HepG2 (cell line): Measurements from ENCODE around the gene OXSM. TPM values are rescaled to one million over a fixed set of nuclear protein-coding genes. Genes with fewer than 3 reads are reported as not detected.

ENCODE experiments used
- ADNP ChIP-seq: sonication (generic); formaldehyde crosslinking; IDR thresholded peaks from 2 replicates; pipeline ENCODE4 v1.4.0; 2020; ENCODE audit warnings: missing genetic modification reagents
- ASH2L ChIP-seq: fragments of 300-600, 200-600 bp; sonication (generic); IDR thresholded peaks from 2 replicates; pipeline ENCODE4 v1.7.0; 2017; ENCODE audit warnings: low read depth, mild to moderate bottlenecking, moderate library complexity, mixed read lengths, low read length; ENCODE audit not compliant: insufficient read length
- ATF7-NPFF ChIP-seq: sonication (generic); formaldehyde crosslinking; IDR thresholded peaks from 2 replicates; pipeline ENCODE4 v1.8.1; 2023; ENCODE audit warnings: mild to moderate bottlenecking, low read depth, missing genetic modification reagents, moderate library complexity
- BRD4 ChIP-seq: sonication (generic); formaldehyde crosslinking; IDR thresholded peaks from 2 replicates; pipeline ENCODE4 v1.4.0; 2020; ENCODE audit warnings: missing genetic modification reagents
- JUN ChIP-seq: sonication (generic); formaldehyde crosslinking; IDR thresholded peaks from 2 replicates; pipeline ENCODE4 v1.4.0; 2020; ENCODE audit warnings: mild to moderate bottlenecking, missing genetic modification reagents
- KDM5B ChIP-seq: sonication (generic); formaldehyde crosslinking; IDR thresholded peaks from 2 replicates; pipeline ENCODE4 v1.4.0; 2020; ENCODE audit warnings: missing genetic modification reagents, mild to moderate bottlenecking, borderline replicate concordance
- NFE2L1 ChIP-seq: sonication (generic); formaldehyde crosslinking; IDR thresholded peaks from 2 replicates; pipeline ENCODE4 v1.4.0; 2020; ENCODE audit warnings: missing genetic modification reagents, mild to moderate bottlenecking, borderline replicate concordance
- NR2F2 ChIP-seq: IDR thresholded peaks from 2 replicates; pipeline ENCODE4 v1.6.1; 2012; ENCODE audit warnings: low read depth, inconsistent platforms, borderline replicate concordance
- RAD51 ChIP-seq: fragments of 450-650 bp; IDR thresholded peaks from 2 replicates; pipeline ENCODE4 v1.6.1; 2016; ENCODE audit warnings: borderline replicate concordance
- RBM22 ChIP-seq: fragments of 200-400 bp; formaldehyde crosslinking; optimal IDR thresholded peaks from 2 replicates; pipeline ENCODE3; 2017; ENCODE audit warnings: mild to moderate bottlenecking, low read length, moderate library complexity
- SP5 ChIP-seq: IDR thresholded peaks from 2 replicates; pipeline ENCODE4 v1.6.1; 2016; ENCODE audit warnings: low read depth, borderline replicate concordance
- ZBTB8A ChIP-seq: sonication (generic); formaldehyde crosslinking; IDR thresholded peaks from 2 replicates; pipeline ENCODE4 v1.4.0; 2020; ENCODE audit warnings: mild to moderate bottlenecking, low read depth, missing genetic modification reagents, borderline replicate concordance
- ZEB1 ChIP-seq: IDR thresholded peaks from 2 replicates; pipeline ENCODE4 v1.6.1; 2012; ENCODE audit warnings: mild to moderate bottlenecking, low read depth, inconsistent platforms; ENCODE audit not compliant: insufficient replicate concordance
- ZFP37 ChIP-seq: sonication (generic); formaldehyde crosslinking; IDR thresholded peaks from 2 replicates; pipeline ENCODE4 v1.4.0; 2020; ENCODE audit warnings: missing genetic modification reagents, borderline replicate concordance
- ZNF331 ChIP-seq: sonication (generic); formaldehyde crosslinking; IDR thresholded peaks from 2 replicates; pipeline ENCODE4 v1.4.0; 2020; ENCODE audit warnings: missing genetic modification reagents
- ZNF34 ChIP-seq: sonication (generic); formaldehyde crosslinking; IDR thresholded peaks from 2 replicates; pipeline ENCODE4 v1.4.0; 2020; ENCODE audit warnings: mild to moderate bottlenecking, missing genetic modification reagents, borderline replicate concordance
- ZNF616 ChIP-seq: sonication (generic); formaldehyde crosslinking; IDR thresholded peaks from 2 replicates; pipeline ENCODE4 v1.5.0; 2020; ENCODE audit warnings: low read depth, mild to moderate bottlenecking, missing genetic modification reagents
- ZNF724P ChIP-seq: sonication (generic); formaldehyde crosslinking; IDR thresholded peaks from 2 replicates; pipeline ENCODE4 v1.8.0; 2022; ENCODE audit warnings: missing genetic modification reagents, borderline replicate concordance
- ZNF850 ChIP-seq: sonication (generic); formaldehyde crosslinking; conservative IDR thresholded peaks from 2 replicates; pipeline ENCODE4 v1.9.0; 2021; ENCODE audit warnings: mild to moderate bottlenecking, missing genetic modification reagents
- polyA plus RNA-seq, 8 experiments: library from polyadenylated mRNA; depleted of rRNA in 3 of 8; stranded (reverse) in 7 of 8; unstranded in 1 of 8; fragments of >200 nt; fragmentation: Illumina TruSeq in 4 of 8; extraction: Trizol in 4 of 8; gene quantifications; 2 replicates each; pipeline versions ENCODE4 v1.2.1 to v1.2.3, GENCODE V29; 2011 to 2016; ENCODE audit warnings: low read depth in 4 of 8, missing spikeins in 1 of 8, mixed read lengths in 1 of 8; ENCODE audit not compliant: insufficient read depth in 1 of 8
- total RNA-seq, 5 experiments: library from RNA; depleted of rRNA; stranded (reverse); fragments of >200 nt; fragmentation: Illumina TruSeq; extraction: Trizol; gene quantifications; 2 replicates each; pipeline ENCODE4 v1.2.3, GENCODE V29; 2016; ENCODE audit warnings: low read depth in 1 of 5
- TF ChIP-seq, protein P1 (sequence below): sonication (generic); formaldehyde crosslinking; IDR thresholded peaks from 2 replicates; pipeline ENCODE4 v1.8.0; 2022; ENCODE audit warnings: missing genetic modification reagents, mild to moderate bottlenecking, inconsistent platforms, borderline replicate concordance
- TF ChIP-seq, protein P2 (sequence below): sonication (generic); formaldehyde crosslinking; IDR thresholded peaks from 2 replicates; pipeline ENCODE4 v1.4.0; 2020; ENCODE audit warnings: missing genetic modification reagents
- TF ChIP-seq, protein P3 (sequence below): sonication (generic); formaldehyde crosslinking; IDR thresholded peaks from 2 replicates; pipeline ENCODE4 v1.5.0; 2020; ENCODE audit warnings: mild to moderate bottlenecking, missing genetic modification reagents, borderline replicate concordance
- TF ChIP-seq, protein P4 (sequence below): IDR thresholded peaks from 2 replicates; pipeline ENCODE4 v1.6.1; 2016; ENCODE audit warnings: control low read depth

OXSM gene
- total and polyA plus RNA-seq, 2 of the 13 experiments (the other 11 are each of a cell fraction or from before 2014, with no cell fraction given) = 18.2 to 34.4 TPM

DNA sequence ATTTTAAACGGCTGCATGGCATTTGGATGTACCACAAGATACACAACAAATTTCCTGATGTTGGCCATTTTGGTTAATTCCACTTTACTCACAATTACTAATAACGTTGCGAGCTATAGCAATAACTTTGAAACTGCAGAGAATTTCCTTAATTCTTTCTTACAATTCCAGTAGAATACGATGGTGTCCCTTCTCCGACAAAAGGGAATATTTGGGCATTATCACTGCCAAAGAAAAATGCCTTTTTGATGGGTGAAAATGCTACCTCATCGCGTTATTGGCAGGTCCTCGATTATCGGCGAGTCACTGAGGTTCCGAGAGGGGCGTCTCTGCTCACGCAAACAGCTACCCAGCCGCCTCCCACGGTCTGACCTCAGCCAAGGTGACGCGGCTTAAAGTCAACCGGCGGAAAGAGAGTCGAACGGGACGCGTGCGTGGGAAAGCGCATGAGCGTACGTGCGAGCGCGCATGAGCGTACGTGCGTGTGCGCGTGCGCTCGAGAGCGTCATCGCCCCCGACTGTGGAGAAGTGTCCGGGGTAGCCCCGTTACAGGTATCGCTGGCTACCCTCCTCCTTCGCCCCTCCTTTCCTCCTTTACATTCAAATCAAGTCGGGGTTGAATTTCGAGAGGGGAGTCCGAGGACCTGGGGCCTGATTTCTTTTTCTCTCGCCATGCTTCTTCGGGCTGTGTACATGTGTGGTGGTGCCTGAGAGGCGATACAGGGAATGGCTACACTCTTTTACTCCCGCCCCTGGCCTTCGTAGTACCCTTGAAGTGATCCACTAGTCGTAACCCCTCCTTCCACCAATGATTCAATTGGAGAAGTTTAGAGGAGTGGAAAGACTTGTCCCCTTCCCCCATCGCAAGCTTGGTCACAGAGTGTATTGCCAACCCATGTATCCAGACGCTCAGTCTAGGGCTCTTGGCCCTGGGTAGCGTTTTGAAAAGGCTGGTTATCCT, at the start of gene OXSM (continued):
- TF ChIP-seq, protein P1, sequence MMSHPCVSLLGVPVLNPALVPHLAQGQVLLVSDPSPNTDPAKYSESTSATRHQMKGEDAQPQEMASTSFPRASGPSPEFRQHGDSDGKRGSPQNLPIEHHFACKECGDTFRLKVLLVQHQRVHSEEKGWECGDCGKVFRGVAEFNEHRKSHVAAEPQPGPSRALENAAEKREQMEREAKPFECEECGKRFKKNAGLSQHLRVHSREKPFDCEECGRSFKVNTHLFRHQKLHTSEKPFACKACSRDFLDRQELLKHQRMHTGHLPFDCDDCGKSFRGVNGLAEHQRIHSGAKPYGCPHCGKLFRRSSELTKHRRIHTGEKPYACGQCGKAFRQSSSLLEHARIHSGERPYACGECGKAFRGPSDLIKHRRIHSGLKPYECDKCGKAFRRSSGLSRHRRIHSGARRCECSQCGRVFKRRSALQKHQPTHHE (CRISPR knock-in tag) = peak; percentile 97
- TF ChIP-seq NR2F2 = no peak
- no peak for TF ChIP-seq NFE2L1
- peak; percentile 89 for TF ChIP-seq ASH2L
- TF ChIP-seq SP5 (CRISPR knock-in tag) = peak; percentile 44; the same call in 1 of the 2 replicates
- TF ChIP-seq, protein P2, sequence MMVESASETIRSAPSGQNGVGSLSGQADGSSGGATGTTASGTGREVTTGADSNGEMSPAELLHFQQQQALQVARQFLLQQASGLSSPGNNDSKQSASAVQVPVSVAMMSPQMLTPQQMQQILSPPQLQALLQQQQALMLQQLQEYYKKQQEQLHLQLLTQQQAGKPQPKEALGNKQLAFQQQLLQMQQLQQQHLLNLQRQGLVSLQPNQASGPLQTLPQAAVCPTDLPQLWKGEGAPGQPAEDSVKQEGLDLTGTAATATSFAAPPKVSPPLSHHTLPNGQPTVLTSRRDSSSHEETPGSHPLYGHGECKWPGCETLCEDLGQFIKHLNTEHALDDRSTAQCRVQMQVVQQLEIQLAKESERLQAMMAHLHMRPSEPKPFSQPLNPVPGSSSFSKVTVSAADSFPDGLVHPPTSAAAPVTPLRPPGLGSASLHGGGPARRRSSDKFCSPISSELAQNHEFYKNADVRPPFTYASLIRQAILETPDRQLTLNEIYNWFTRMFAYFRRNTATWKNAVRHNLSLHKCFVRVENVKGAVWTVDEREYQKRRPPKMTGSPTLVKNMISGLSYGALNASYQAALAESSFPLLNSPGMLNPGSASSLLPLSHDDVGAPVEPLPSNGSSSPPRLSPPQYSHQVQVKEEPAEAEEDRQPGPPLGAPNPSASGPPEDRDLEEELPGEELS (CRISPR knock-in tag) = peak; percentile 71; the same call in 1 of the 2 replicates
- TF ChIP-seq ATF7-NPFF = peak; percentile 69
- TF ChIP-seq, protein P3, sequence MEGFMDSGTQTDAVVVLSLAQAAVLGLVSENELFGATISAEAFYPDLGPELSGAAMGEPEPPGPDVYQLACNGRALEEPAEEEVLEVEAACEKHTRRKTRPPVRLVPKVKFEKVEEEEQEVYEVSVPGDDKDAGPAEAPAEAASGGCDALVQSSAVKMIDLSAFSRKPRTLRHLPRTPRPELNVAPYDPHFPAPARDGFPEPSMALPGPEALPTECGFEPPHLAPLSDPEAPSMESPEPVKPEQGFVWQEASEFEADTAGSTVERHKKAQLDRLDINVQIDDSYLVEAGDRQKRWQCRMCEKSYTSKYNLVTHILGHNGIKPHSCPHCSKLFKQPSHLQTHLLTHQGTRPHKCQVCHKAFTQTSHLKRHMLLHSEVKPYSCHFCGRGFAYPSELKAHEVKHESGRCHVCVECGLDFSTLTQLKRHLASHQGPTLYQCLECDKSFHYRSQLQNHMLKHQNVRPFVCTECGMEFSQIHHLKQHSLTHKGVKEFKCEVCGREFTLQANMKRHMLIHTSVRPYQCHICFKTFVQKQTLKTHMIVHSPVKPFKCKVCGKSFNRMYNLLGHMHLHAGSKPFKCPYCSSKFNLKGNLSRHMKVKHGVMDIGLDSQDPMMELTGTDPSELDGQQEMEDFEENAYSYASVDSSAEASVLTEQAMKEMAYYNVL (CRISPR knock-in tag) = peak; percentile 75; the same call in 1 of the 2 replicates
- TF ChIP-seq BRD4 (CRISPR knock-in tag) = peak; percentile 78
- TF ChIP-seq JUN (CRISPR knock-in tag) = 0 out of 2 replicates have a peak, but pooled peaks have one; percentile 45
- TF ChIP-seq ZNF331 (CRISPR knock-in tag) = peak; percentile 90
- TF ChIP-seq, protein P4, sequence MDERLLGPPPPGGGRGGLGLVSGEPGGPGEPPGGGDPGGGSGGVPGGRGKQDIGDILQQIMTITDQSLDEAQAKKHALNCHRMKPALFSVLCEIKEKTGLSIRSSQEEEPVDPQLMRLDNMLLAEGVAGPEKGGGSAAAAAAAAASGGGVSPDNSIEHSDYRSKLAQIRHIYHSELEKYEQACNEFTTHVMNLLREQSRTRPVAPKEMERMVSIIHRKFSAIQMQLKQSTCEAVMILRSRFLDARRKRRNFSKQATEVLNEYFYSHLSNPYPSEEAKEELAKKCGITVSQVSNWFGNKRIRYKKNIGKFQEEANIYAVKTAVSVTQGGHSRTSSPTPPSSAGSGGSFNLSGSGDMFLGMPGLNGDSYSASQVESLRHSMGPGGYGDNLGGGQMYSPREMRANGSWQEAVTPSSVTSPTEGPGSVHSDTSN (CRISPR knock-in tag) = no peak
- TF ChIP-seq ZBTB8A = no peak
- peak; percentile 96 for TF ChIP-seq KDM5B
- TF ChIP-seq ZEB1 = no peak
- no peak for TF ChIP-seq ADNP (CRISPR knock-in tag)
- TF ChIP-seq RBM22 = no peak
- TF ChIP-seq ZNF34 (CRISPR knock-in tag) = no peak
- peak; percentile 80; the same call in 1 of the 2 replicates for TF ChIP-seq ZFP37 (CRISPR knock-in tag)
- TF ChIP-seq RAD51 = no peak
- no peak for TF ChIP-seq ZNF724P (CRISPR knock-in tag)
- TF ChIP-seq ZNF616 (CRISPR knock-in tag) = no peak
- no peak for TF ChIP-seq ZNF850 (CRISPR knock-in tag)
